ENCODE results near the gene KLK7.
"Not testable (repeated sequence)": the region's sequence is repeated elsewhere in the genome, so short reads cannot be mapped to it uniquely, and the experiment has no call there.

DNA sequence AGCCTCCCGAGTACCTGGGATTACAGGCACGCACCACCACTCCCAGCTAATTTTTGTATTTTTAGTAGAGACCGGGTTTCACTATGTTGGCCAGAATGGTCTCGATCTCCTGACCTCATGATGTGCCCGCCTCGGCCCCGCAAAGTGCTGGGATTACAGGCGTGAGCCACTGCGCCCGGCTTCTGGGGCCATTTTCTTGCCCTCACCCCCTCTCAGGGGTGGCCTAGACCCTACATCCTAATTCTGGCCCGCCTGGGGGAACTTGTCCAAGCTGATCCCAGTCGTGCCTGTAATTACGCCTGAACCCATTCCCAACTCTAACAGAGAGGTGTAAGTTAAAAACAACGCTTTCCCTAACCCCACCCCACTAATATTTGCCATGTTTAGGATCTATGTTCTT is 699 bp upstream of the KLK7 start:
- TF ChIP-seq, protein P1, sequence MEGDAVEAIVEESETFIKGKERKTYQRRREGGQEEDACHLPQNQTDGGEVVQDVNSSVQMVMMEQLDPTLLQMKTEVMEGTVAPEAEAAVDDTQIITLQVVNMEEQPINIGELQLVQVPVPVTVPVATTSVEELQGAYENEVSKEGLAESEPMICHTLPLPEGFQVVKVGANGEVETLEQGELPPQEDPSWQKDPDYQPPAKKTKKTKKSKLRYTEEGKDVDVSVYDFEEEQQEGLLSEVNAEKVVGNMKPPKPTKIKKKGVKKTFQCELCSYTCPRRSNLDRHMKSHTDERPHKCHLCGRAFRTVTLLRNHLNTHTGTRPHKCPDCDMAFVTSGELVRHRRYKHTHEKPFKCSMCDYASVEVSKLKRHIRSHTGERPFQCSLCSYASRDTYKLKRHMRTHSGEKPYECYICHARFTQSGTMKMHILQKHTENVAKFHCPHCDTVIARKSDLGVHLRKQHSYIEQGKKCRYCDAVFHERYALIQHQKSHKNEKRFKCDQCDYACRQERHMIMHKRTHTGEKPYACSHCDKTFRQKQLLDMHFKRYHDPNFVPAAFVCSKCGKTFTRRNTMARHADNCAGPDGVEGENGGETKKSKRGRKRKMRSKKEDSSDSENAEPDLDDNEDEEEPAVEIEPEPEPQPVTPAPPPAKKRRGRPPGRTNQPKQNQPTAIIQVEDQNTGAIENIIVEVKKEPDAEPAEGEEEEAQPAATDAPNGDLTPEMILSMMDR (conservative IDR thresholded peaks at IDR 0.05; ENCODE audit: low read depth, low read length): not testable (repeated sequence)
- TF ChIP-seq EZH2 (IDR thresholded peaks at IDR 0.05; ENCODE audit: low read length, unreplicated experiment): not testable (repeated sequence)

Measured in PC-3 (cell line).